IPS DF 6.9 (cell line): ENCODE results near the gene HOXA2.

Experiments used
- DNase-seq: peaks from one replicate; pipeline ENCODE4 v3.0.0-alpha.2; 2013; ENCODE audit warnings: low read depth, low spot score
- H3K27ac ChIP-seq: one replicate; pipeline ENCODE4 v1.5.1; 2013; ENCODE audit warnings: low read length, control low read depth
- H3K27me3 ChIP-seq: 2 replicates; pipeline ENCODE4 v1.6.1; 2013; ENCODE audit warnings: mild to moderate bottlenecking, low read length; ENCODE audit not compliant: control insufficient read depth, insufficient read depth
- H3K36me3 ChIP-seq: 2 replicates; pipeline ENCODE4 v1.6.1; 2013; ENCODE audit warnings: low read length; ENCODE audit not compliant: control insufficient read depth, insufficient read depth
- H3K4me1 ChIP-seq: 2 replicates; pipeline ENCODE4 v1.6.1; 2013; ENCODE audit warnings: low read length; ENCODE audit not compliant: control insufficient read depth, insufficient read depth
- H3K4me3 ChIP-seq: 2 replicates; pipeline ENCODE4 v1.5.1; 2013; ENCODE audit warnings: mild to moderate bottlenecking, low read length
- H3K9me3 ChIP-seq: 2 replicates; pipeline ENCODE4 v1.6.1; 2013; ENCODE audit warnings: low read length, inconsistent platforms; ENCODE audit not compliant: control insufficient read depth, insufficient read depth
- WGBS: extraction: QIAGEN DNeasy Blood & Tissue Kit; methylation state at CpG from one replicate; pipeline ENCODE4 v1.1.7; 2013; ENCODE audit warnings: mixed read lengths, missing lambda C conversion rate; ENCODE audit not compliant: insufficient read length, insufficient coverage; 5-methylcytosine and 5-hydroxymethylcytosine counted together

The HOXA2 gene

GRCh38 chr7:27140126-27140857, 37.8 kb upstream of the HOXA2 start:
- WGBS: no CpG with 5 or more reads among the region's 15 CpGs
- no peaks in the 10 kb centered on the region for H3K9me3 ChIP-seq
- no peaks in the 10 kb centered on the region for H3K36me3 ChIP-seq
- no peak overlapping the region for H3K27ac ChIP-seq
- H3K4me3 ChIP-seq: no peak overlapping the region
- H3K4me1 ChIP-seq: no peaks in the 10 kb centered on the region; the same call in 1 of the 2 replicates
- H3K27me3 ChIP-seq: peaks cover 98% of the 10 kb centered on the region
- DNase-seq: no peak

- H3K9me3 ChIP-seq: no peaks in the 10 kb centered on the region
- no peaks in the 10 kb centered on the region for H3K36me3 ChIP-seq
- WGBS: no CpG with 5 or more reads among the region's 53 CpGs
- H3K27me3 ChIP-seq: peaks cover 97% of the 10 kb centered on the region
- no peak for DNase-seq
- no peak overlapping the region for H3K27ac ChIP-seq
- no peak overlapping the region for H3K4me3 ChIP-seq
- no peaks in the 10 kb centered on the region; the same call in 1 of the 2 replicates for H3K4me1 ChIP-seq
Observed at GRCh38 chr7:27139334-27140125, 37.0 kb upstream of the HOXA2 start.

- Histone ChIP-seq H3K4me3 (no peak overlapping the region), H3K36me3 (no peaks in the 10 kb centered on the region), H3K27ac (no peak overlapping the region), H3K9me3 (no peaks in the 10 kb centered on the region), H3K4me1 (no peaks in the 10 kb centered on the region; the same call in 1 of the 2 replicates), H3K27me3 (peaks cover 97% of the 10 kb centered on the region)
- no peak for DNase-seq
- no CpG with 5 or more reads among the region's 11 CpGs for WGBS
Observed at GRCh38 chr7:27138985-27139333, 36.5 kb upstream of the HOXA2 start.

GRCh38 chr7:27138472-27138871, 36.0 kb upstream of the HOXA2 start:
- DNase-seq: no peak
- no CpG with 5 or more reads among the region's 1 CpG for WGBS
- no peak overlapping the region for H3K27ac ChIP-seq
- no peaks in the 10 kb centered on the region; the same call in 1 of the 2 replicates for H3K4me1 ChIP-seq
- H3K9me3 ChIP-seq: no peaks in the 10 kb centered on the region
- H3K36me3 ChIP-seq: no peaks in the 10 kb centered on the region
- H3K27me3 ChIP-seq: peaks cover 98% of the 10 kb centered on the region
- H3K4me3 ChIP-seq: no peak overlapping the region

- Histone ChIP-seq H3K9me3 (no peaks in the 10 kb centered on the region), H3K27ac (no peak overlapping the region), H3K27me3 (peaks cover 98% of the 10 kb centered on the region), H3K4me1 (no peaks in the 10 kb centered on the region; the same call in 1 of the 2 replicates), H3K36me3 (no peaks in the 10 kb centered on the region), H3K4me3 (no peak overlapping the region)
- no CpG with 5 or more reads among the region's 2 CpGs for WGBS
- no peak for DNase-seq
Observed at GRCh38 chr7:27137640-27138315, 35.3 kb upstream of the HOXA2 start.

GRCh38 chr7:27134392-27134791, 31.9 kb upstream of the HOXA2 start:
- no CpG with 5 or more reads among the region's 2 CpGs for WGBS
- no peaks in the 10 kb centered on the region for H3K4me1 ChIP-seq
- no peaks in the 10 kb centered on the region for H3K9me3 ChIP-seq
- H3K27ac ChIP-seq: no peak overlapping the region
- H3K36me3 ChIP-seq: no peaks in the 10 kb centered on the region; the same call in 1 of the 2 replicates
- DNase-seq: no peak
- peaks cover 94% of the 10 kb centered on the region for H3K27me3 ChIP-seq
- no peak overlapping the region for H3K4me3 ChIP-seq

GRCh38 chr7:27133409-27134231, 31.1 kb upstream of the HOXA2 start:
- no CpG with 5 or more reads among the region's 18 CpGs for WGBS
- Histone ChIP-seq H3K27me3 (peaks cover 94% of the 10 kb centered on the region), H3K4me3 (no peak overlapping the region), H3K27ac (no peak overlapping the region), H3K9me3 (no peaks in the 10 kb centered on the region), H3K4me1 (no peaks in the 10 kb centered on the region), H3K36me3 (no peaks in the 10 kb centered on the region; the same call in 1 of the 2 replicates)
- DNase-seq: no peak

GRCh38 chr7:27132978-27133377, 30.5 kb upstream of the HOXA2 start:
- Histone ChIP-seq H3K27me3 (peaks cover 95% of the 10 kb centered on the region), H3K36me3 (no peaks in the 10 kb centered on the region; the same call in 1 of the 2 replicates), H3K4me1 (no peaks in the 10 kb centered on the region), H3K4me3 (no peak overlapping the region), H3K9me3 (no peaks in the 10 kb centered on the region), H3K27ac (no peak overlapping the region)
- WGBS: no CpG with 5 or more reads among the region's 6 CpGs
- no peak for DNase-seq

- H3K27me3 ChIP-seq: peaks cover 95% of the 10 kb centered on the region
- H3K4me1 ChIP-seq: no peaks in the 10 kb centered on the region
Observed at GRCh38 chr7:27132214-27132613, 29.7 kb upstream of the HOXA2 start.

More at GRCh38 chr7:27132214-27132613, 29.7 kb upstream of the HOXA2 start:
- WGBS: no CpG with 5 or more reads among the region's 2 CpGs
- H3K4me3 ChIP-seq: no peak overlapping the region
- no peaks in the 10 kb centered on the region for H3K9me3 ChIP-seq
- H3K27ac ChIP-seq: no peak overlapping the region
- no peak for DNase-seq
- H3K36me3 ChIP-seq: no peaks in the 10 kb centered on the region; the same call in 1 of the 2 replicates
